Vagina (tissue), 2 donors: ENCODE results near the gene PHLPP1. TPM values are rescaled to one million over a fixed set of nuclear protein-coding genes. Genes with fewer than 3 reads are reported as not detected.
A peak's percentile ranks its signal among the peaks of the same experiment; 100 is the strongest.

ENCODE experiments used
- DNase-seq, 2 donors: peaks; one replicate each; pipeline ENCODE4 v3.0.0-alpha.2; 2017; ENCODE audit errors: extremely low spot score in 2 of 2
- H3K27ac ChIP-seq: fragments of 200-600 bp; sonication (generic); one replicate; pipeline ENCODE4 v1.5.1; 2019
- H3K27me3 ChIP-seq: fragments of 200-600 bp; sonication (generic); one replicate; pipeline ENCODE4 v1.5.1; 2019
- H3K36me3 ChIP-seq, 2 donors: fragments of 200-600 bp; sonication (generic); one replicate each; pipeline ENCODE4 v1.5.1; 2017 to 2019
- H3K4me1 ChIP-seq: fragments of 200-600 bp; sonication (generic); one replicate; pipeline ENCODE4 v1.5.1; 2019
- H3K4me3 ChIP-seq, 2 donors: fragments of 200-600 bp; sonication (generic); 1 replicate in 1 of 2; 2 replicates in 1 of 2; pipeline ENCODE4 v1.5.1; 2016 to 2019
- H3K9me3 ChIP-seq: fragments of 200-600 bp; sonication (generic); one replicate; pipeline ENCODE4 v1.5.1; 2019
- POLR2A ChIP-seq, 2 donors: fragments of 450-650 bp; IDR thresholded peaks; one replicate each; pipeline ENCODE4 v1.6.1; 2017; ENCODE audit warnings: antibody characterized with exemption in 2 of 2, mild to moderate bottlenecking in 2 of 2, moderate library complexity in 2 of 2
- POLR2AphosphoS5 ChIP-seq, 2 donors: sonication (generic); formaldehyde crosslinking; IDR thresholded peaks; one replicate each; pipeline ENCODE4 v1.9.0; 2017; ENCODE audit warnings: antibody characterized with exemption in 2 of 2, mild to moderate bottlenecking in 2 of 2, low read depth in 1 of 2; ENCODE audit not compliant: insufficient read depth in 1 of 2
- intact Hi-C: fragments of 100-400 bp; cut with DNase I; formaldehyde crosslinking; loops from one replicate; pipeline ENCODE4 v1.15.1; 2023
- total RNA-seq: library from RNA; depleted of rRNA; stranded (reverse); fragments of >200 nt; gene quantifications from one replicate; pipeline ENCODE4 v1.2.3, GENCODE V29; 2016
- TF ChIP-seq, protein P1 (sequence below), 3 experiments: fragments of 450-650 bp in 2 of 3; fragments of 200-600 bp in 1 of 3; sonication (generic) in 1 of 3; IDR thresholded peaks; one replicate each; pipeline ENCODE4 v1.5.1; 2017 to 2019; ENCODE audit warnings: antibody characterized with exemption in 3 of 3, mild to moderate bottlenecking in 2 of 3, moderate library complexity in 2 of 3

PHLPP1 gene
- 20.6 TPM for total RNA-seq

- intact Hi-C loops = loop anchor here (2.0 to 10.0 kb wide), 4 partner anchors 131 to 278 kb away; partner anchors contain the start of gene ZCCHC2
- H3K27me3 ChIP-seq = no peaks in the 10 kb centered on the region
- no peaks in the 10 kb centered on the region for H3K36me3 ChIP-seq
- no peak for DNase-seq
- TF ChIP-seq, protein P1, sequence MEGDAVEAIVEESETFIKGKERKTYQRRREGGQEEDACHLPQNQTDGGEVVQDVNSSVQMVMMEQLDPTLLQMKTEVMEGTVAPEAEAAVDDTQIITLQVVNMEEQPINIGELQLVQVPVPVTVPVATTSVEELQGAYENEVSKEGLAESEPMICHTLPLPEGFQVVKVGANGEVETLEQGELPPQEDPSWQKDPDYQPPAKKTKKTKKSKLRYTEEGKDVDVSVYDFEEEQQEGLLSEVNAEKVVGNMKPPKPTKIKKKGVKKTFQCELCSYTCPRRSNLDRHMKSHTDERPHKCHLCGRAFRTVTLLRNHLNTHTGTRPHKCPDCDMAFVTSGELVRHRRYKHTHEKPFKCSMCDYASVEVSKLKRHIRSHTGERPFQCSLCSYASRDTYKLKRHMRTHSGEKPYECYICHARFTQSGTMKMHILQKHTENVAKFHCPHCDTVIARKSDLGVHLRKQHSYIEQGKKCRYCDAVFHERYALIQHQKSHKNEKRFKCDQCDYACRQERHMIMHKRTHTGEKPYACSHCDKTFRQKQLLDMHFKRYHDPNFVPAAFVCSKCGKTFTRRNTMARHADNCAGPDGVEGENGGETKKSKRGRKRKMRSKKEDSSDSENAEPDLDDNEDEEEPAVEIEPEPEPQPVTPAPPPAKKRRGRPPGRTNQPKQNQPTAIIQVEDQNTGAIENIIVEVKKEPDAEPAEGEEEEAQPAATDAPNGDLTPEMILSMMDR (IDR thresholded peaks at IDR 0.05) = no peak
- TF ChIP-seq POLR2A (IDR thresholded peaks at IDR 0.05) (peak in 1 of 2 donors; percentile 73), POLR2AphosphoS5 (IDR thresholded peaks at IDR 0.05; ENCODE audit: insufficient read depth in 1 of 2, low read depth in 1 of 2) (peak in 1 of 2 donors; percentile 34)
- H3K4me1 ChIP-seq = peaks cover 14% of the 10 kb centered on the region
- peak within 1 kb of the TSS; percentile 95 for H3K27ac ChIP-seq
- no peaks in the 10 kb centered on the region for H3K9me3 ChIP-seq
- peak within 1 kb of the TSS; percentile 82 to 92 for H3K4me3 ChIP-seq
Observed at GRCh38 chr18:62715436-62715758, at the start of gene PHLPP1. Gene PHLPP1 (plus strand): TSS chr18:62715541. CDS start chr18:62715684, 143 bp downstream.

GRCh38 chr18:62669225-62669624 lies 46.1 kb upstream of the PHLPP1 start:
- TF ChIP-seq POLR2AphosphoS5 (IDR thresholded peaks at IDR 0.05; ENCODE audit: insufficient read depth in 1 of 2, low read depth in 1 of 2) = no peak
- no peak for TF ChIP-seq POLR2A (IDR thresholded peaks at IDR 0.05)
- TF ChIP-seq, protein P1 (IDR thresholded peaks at IDR 0.05) = no peak
- no peak overlapping the region for H3K4me3 ChIP-seq
- peaks cover 3% of the 10 kb centered on the region for H3K9me3 ChIP-seq

DNA sequence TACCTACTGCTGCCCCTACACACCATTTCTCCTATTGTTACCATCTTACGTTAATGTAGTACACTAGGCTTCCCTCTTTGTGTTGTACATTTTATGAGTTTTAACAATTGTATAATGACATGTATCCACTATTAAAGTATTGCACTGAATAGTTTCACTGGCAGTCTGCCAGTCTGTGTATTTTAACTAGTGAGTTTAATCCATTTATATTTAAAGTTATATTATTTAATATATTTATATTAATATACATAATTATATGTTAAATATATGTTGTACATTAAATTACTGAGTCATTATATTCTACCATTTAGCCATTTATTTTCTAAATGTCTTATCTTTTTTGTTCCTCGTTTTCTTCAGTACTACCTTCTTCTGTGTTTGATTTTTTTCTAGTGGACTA lies 44.8 kb upstream of the PHLPP1 start:
- no peak for DNase-seq
- Histone ChIP-seq H3K27ac (no peak overlapping the region), H3K27me3 (no peaks in the 10 kb centered on the region), H3K4me1 (no peaks in the 10 kb centered on the region), H3K4me3 (no peak overlapping the region), H3K9me3 (peaks cover 3% of the 10 kb centered on the region), H3K36me3 (no peaks in the 10 kb centered on the region)
- TF ChIP-seq, protein P1 (IDR thresholded peaks at IDR 0.05) = no peak
- TF ChIP-seq POLR2A (IDR thresholded peaks at IDR 0.05) (no peak), POLR2AphosphoS5 (IDR thresholded peaks at IDR 0.05; ENCODE audit: insufficient read depth in 1 of 2, low read depth in 1 of 2) (no peak)
- intact Hi-C loops = no loop called here

More at GRCh38 chr18:62669225-62669624, 46.1 kb upstream of the PHLPP1 start:
- Histone ChIP-seq H3K4me1 (no peaks in the 10 kb centered on the region), H3K27me3 (no peaks in the 10 kb centered on the region), H3K27ac (no peak overlapping the region), H3K36me3 (no peaks in the 10 kb centered on the region)
- intact Hi-C loops = no loop called here
- DNase-seq = no peak

DNA sequence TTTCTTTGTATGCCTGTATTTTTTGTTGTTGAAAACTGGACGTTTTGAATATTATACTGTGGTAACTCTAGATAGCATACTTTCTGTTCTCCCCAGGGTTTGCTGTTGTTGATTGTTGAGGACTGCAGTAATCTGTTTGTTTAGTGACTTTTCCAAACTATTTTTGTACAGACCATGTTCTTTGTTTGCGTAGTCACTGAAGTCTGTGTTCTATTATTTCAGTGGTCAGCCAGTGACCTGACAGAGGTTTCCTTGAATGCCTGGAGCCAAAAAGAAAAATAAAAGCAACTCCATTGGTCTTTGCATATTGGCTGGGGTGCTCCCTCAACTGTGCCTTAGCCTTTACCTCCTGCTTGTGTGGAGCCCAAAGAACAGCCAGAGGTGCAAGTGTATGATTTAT lies 42.7 kb upstream of the PHLPP1 start:
- Histone ChIP-seq H3K27ac (no peak overlapping the region), H3K4me3 (no peak overlapping the region), H3K4me1 (no peaks in the 10 kb centered on the region), H3K36me3 (no peaks in the 10 kb centered on the region), H3K9me3 (peaks cover 3% of the 10 kb centered on the region), H3K27me3 (no peaks in the 10 kb centered on the region)
- no peak for DNase-seq
- intact Hi-C loops = no loop called here
- TF ChIP-seq POLR2AphosphoS5 (IDR thresholded peaks at IDR 0.05; ENCODE audit: insufficient read depth in 1 of 2, low read depth in 1 of 2) = no peak
- TF ChIP-seq POLR2A (IDR thresholded peaks at IDR 0.05) = no peak
- TF ChIP-seq, protein P1 (IDR thresholded peaks at IDR 0.05) = no peak

DNA sequence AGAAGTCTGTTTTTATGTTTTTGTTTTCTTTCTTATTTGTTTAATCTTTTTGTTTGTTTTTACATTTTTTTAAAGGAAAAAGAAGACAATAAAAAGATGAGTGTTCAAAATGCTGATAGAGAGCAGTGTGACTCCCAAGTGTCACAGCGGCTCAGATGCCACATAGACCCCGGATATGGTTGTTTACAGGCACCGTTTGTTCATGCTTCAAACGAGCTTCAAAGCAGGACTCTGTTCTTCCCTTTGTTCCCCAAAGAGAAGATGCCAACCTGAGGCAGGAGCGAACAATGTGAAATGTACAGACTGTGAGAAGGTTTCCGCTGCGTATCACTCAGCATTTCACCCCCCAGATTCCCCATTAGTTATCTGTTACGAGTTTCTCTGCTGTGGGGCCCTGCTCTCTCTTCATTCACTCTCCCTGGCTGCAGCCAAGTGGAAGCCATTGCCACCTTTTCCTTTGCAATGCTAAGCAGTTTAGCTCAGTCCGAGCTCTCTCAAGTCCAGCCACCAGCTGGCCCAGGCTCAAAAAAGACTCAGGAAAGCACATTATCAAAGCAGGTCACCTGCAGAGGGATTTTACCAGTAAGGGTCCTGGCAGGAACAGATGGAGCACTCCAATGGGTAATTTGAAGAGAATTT lies 36.4 kb upstream of the PHLPP1 start:
- no peak for DNase-seq
- Histone ChIP-seq H3K4me1 (no peaks in the 10 kb centered on the region), H3K27ac (no peak overlapping the region), H3K4me3 (no peak overlapping the region), H3K27me3 (no peaks in the 10 kb centered on the region), H3K9me3 (no peaks in the 10 kb centered on the region), H3K36me3 (no peaks in the 10 kb centered on the region)
- TF ChIP-seq, protein P1 (IDR thresholded peaks at IDR 0.05) = no peak
- TF ChIP-seq POLR2A (IDR thresholded peaks at IDR 0.05) = no peak
- no peak for TF ChIP-seq POLR2AphosphoS5 (IDR thresholded peaks at IDR 0.05; ENCODE audit: insufficient read depth in 1 of 2, low read depth in 1 of 2)
- intact Hi-C loops = no loop called here
